ENCODE data around the gene HSPA1A.
"Not testable (repeated sequence)": the region's sequence is repeated elsewhere in the genome, so short reads cannot be mapped to it uniquely, and the experiment has no call there.

The HSPA1A gene

GRCh38 chr6:31836047-31836473 is 20.7 kb downstream of the HSPA1A start:
- no peak for DNase-seq (ENCODE audit: low spot score)

GRCh38 chr6:31836474-31837368 is 21.4 kb downstream of the HSPA1A start:
- no peak for DNase-seq (ENCODE audit: low spot score)

- no peak for DNase-seq (ENCODE audit: low spot score)
These were observed 22.2 kb downstream of the HSPA1A start for GRCh38 chr6:31837369-31838113.

- not testable (repeated sequence) for DNase-seq (ENCODE audit: low spot score)
These were observed 22.8 kb downstream of the HSPA1A start for GRCh38 chr6:31838114-31838553.

- DNase-seq (ENCODE audit: low spot score), result no peak
These were observed 23.6 kb downstream of the HSPA1A start for GRCh38 chr6:31838968-31839367.

- not testable (repeated sequence) for DNase-seq (ENCODE audit: low spot score)
These were observed 24.4 kb downstream of the HSPA1A start for GRCh38 chr6:31839779-31840126.

- no peak for DNase-seq (ENCODE audit: low spot score)
These were observed 26.7 kb downstream of the HSPA1A start for GRCh38 chr6:31842053-31842452.

GRCh38 chr6:31844507-31844906 is 29.2 kb downstream of the HSPA1A start:
- no peak for DNase-seq (ENCODE audit: low spot score)

GRCh38 chr6:31847276-31847978 is 32.1 kb downstream of the HSPA1A start:
- no peak for DNase-seq (ENCODE audit: low spot score)

GRCh38 chr6:31850765-31851484 is 35.6 kb downstream of the HSPA1A start:
- no peak for DNase-seq (ENCODE audit: low spot score)

- no peak for DNase-seq (ENCODE audit: low spot score)
These were observed 36.1 kb downstream of the HSPA1A start for GRCh38 chr6:31851485-31851832.

- DNase-seq (ENCODE audit: low spot score), result not testable (repeated sequence)
These were observed 36.8 kb downstream of the HSPA1A start for GRCh38 chr6:31851980-31852718.

GRCh38 chr6:31857774-31858173 is 42.4 kb downstream of the HSPA1A start:
- DNase-seq (ENCODE audit: low spot score), result not testable (repeated sequence)

GRCh38 chr6:31858707-31859106 is 43.4 kb downstream of the HSPA1A start:
- no peak for DNase-seq (ENCODE audit: low spot score)

GRCh38 chr6:31859923-31860322 is 44.6 kb downstream of the HSPA1A start:
- no peak for DNase-seq (ENCODE audit: low spot score)

GRCh38 chr6:31860349-31860748 is 45.0 kb downstream of the HSPA1A start:
- no peak for DNase-seq (ENCODE audit: low spot score)

- DNase-seq (ENCODE audit: low spot score), result no peak
These were observed 45.8 kb downstream of the HSPA1A start for GRCh38 chr6:31861150-31861549.

- no peak for DNase-seq (ENCODE audit: low spot score)
These were observed 46.6 kb downstream of the HSPA1A start for GRCh38 chr6:31861919-31862343.

- DNase-seq (ENCODE audit: low spot score), result peak; percentile 100
These were observed 47.2 kb downstream of the HSPA1A start, which contains the start of gene NEU1 for GRCh38 chr6:31862344-31863235. TSS of gene NEU1 (minus strand) at chr6:31862821. CDS start at chr6:31862776, 45 bp downstream.

Measured in SK-N-DZ (cell line).